Smooth muscle cell (in vitro differentiated cells): ENCODE measurements around the gene BDH2. TPM values are rescaled to one million over a fixed set of nuclear protein-coding genes. Genes with fewer than 3 reads are reported as not detected.

ENCODE experiments used
- polyA plus RNA-seq: library from polyadenylated mRNA; unstranded; fragments of >200 nt; fragmentation: Nextera tagmentation; extraction: Ambion mirVana; gene quantifications from 2 replicates; pipeline ENCODE4 v1.2.1, GENCODE V29; 2016
- total RNA-seq: library from RNA; depleted of rRNA; stranded (reverse); fragments of >200 nt; gene quantifications from 2 replicates; pipeline ENCODE4 v1.2.3, GENCODE V29; 2014

BDH2 gene
- total and polyA plus RNA-seq, 2 experiments from 2014 or later, result 84.3 to 96.2 TPM

Other genes starting within 250 kb of the BDH2 start
- 38.5 and 57.6 TPM in 2 replicates for gene CISD2, start 230.8 kb downstream of the BDH2 start, total RNA-seq
- gene CISD2, start 230.8 kb downstream of the BDH2 start, polyA plus RNA-seq, result 65.7 and 69.3 TPM in 2 replicates
- gene SLC9B1, start 80.1 kb downstream of the BDH2 start, total RNA-seq, result not detected in 2 replicates
- 0.38 TPM in 1 of 2 replicates, not detected in the other for gene SLC9B1, start 80.1 kb downstream of the BDH2 start, polyA plus RNA-seq
- gene SLC9B2, start 23.1 kb downstream of the BDH2 start, total RNA-seq, result 6.0 and 11.2 TPM in 2 replicates
- gene SLC9B2, start 23.1 kb downstream of the BDH2 start, polyA plus RNA-seq, result 4.5 and 6.0 TPM in 2 replicates
- gene CENPE, start 98.5 kb upstream of the BDH2 start, total RNA-seq, result 5.6 and 6.9 TPM in 2 replicates
- 2.4 and 4.6 TPM in 2 replicates for gene CENPE, start 98.5 kb upstream of the BDH2 start, polyA plus RNA-seq